CD4-positive, alpha-beta T cell (primary cell): Measurements from ENCODE around the gene WDR45. TPM values are rescaled to one million over a fixed set of nuclear protein-coding genes. Genes with fewer than 3 reads are reported as not detected.

Experiments
- ATAC-seq: fragments of 200-7000 bp; cut with Tn5 transposase; one replicate; pipeline ENCODE4 v1.10.0; 2022; ENCODE audit warnings: mild to moderate bottlenecking; ENCODE audit not compliant: poor library complexity
- CTCF ChIA-PET: fragments of 350-600 bp; sonication (Branson Sonifier 250); formaldehyde crosslinking; loops from one replicate; lab custom pipeline; 2021; ENCODE audit warnings: antibody characterized with exemption, inconsistent platforms; lab: Charles Lee
- POLR2A ChIA-PET: fragments of 350-600 bp; sonication (Branson Sonifier 250); formaldehyde crosslinking; loops from one replicate; lab custom pipeline; 2021; ENCODE audit warnings: antibody characterized with exemption, inconsistent platforms; lab: Charles Lee
- DNase-seq, 14 experiments: peaks; one replicate each; pipeline ENCODE4 v3.0.0-alpha.2; 2013 to 2020; ENCODE audit warnings: mixed read lengths in 2 of 14
- H3K27ac ChIP-seq, 2 donors: one replicate each; pipeline versions ENCODE4 v1.5.1 to v1.7.0; 2013; ENCODE audit warnings: low read length in 2 of 2, low read depth in 1 of 2, mild to moderate bottlenecking in 1 of 2
- H3K27me3 ChIP-seq, 2 experiments: 1 replicate in 1 of 2; 2 replicates in 1 of 2; pipeline versions ENCODE4 v1.6.1 to v1.7.0; 2013; ENCODE audit warnings: low read length in 2 of 2, control low read depth in 1 of 2, mild to moderate bottlenecking in 1 of 2, moderate library complexity in 1 of 2; ENCODE audit not compliant: insufficient read depth in 2 of 2, control insufficient read depth in 1 of 2
- H3K36me3 ChIP-seq: one replicate; pipeline ENCODE4 v1.6.1; 2013; ENCODE audit warnings: low read length, control low read depth; ENCODE audit not compliant: insufficient read depth
- H3K4me1 ChIP-seq: one replicate; pipeline ENCODE4 v1.6.1; 2013; ENCODE audit warnings: low read length, control low read depth; ENCODE audit not compliant: insufficient read depth
- H3K4me3 ChIP-seq: one replicate; pipeline ENCODE4 v1.5.1; 2013; ENCODE audit warnings: mild to moderate bottlenecking, low read length, moderate library complexity
- H3K9me3 ChIP-seq, 2 experiments: 1 replicate in 1 of 2; 2 replicates in 1 of 2; pipeline versions ENCODE4 v1.6.1 to v1.7.0; 2013; ENCODE audit warnings: low read length in 2 of 2, mild to moderate bottlenecking in 2 of 2, control low read depth in 1 of 2, moderate library complexity in 1 of 2; ENCODE audit not compliant: control insufficient read depth in 1 of 2, insufficient read depth in 1 of 2
- H3K27ac Mint-ChIP-seq: one replicate; pipeline ENCODE4 v1.8.0; 2020; ENCODE audit warnings: mixed read lengths
- H3K27me3 Mint-ChIP-seq: one replicate; pipeline ENCODE4 v1.8.0; 2021; ENCODE audit warnings: mixed read lengths
- H3K36me3 Mint-ChIP-seq: one replicate; pipeline ENCODE4 v1.8.0; 2021; ENCODE audit warnings: low read depth, mixed read lengths
- H3K4me1 Mint-ChIP-seq: one replicate; pipeline ENCODE4 v1.8.0; 2021; ENCODE audit warnings: low read depth, mixed read lengths
- H3K4me3 Mint-ChIP-seq: one replicate; pipeline ENCODE4 v1.8.0; 2020; ENCODE audit warnings: mild to moderate bottlenecking, mixed read lengths
- H3K9me3 Mint-ChIP-seq: one replicate; pipeline ENCODE4 v1.8.0; 2020; ENCODE audit warnings: mixed read lengths
- intact Hi-C, 2 experiments: fragments of 100-400 bp; cut with DNase I in 1 of 2; cut with micrococcal nuclease in 1 of 2; formaldehyde crosslinking; loops; one replicate each; pipeline versions ENCODE4 v1.15.1 to v1.9.0; 2023 to 2025; cut with DNase I, micrococcal nuclease
- total RNA-seq, 174 experiments: library from RNA in 2 of 174; stranded (reverse) in 2 of 174; gene quantifications; one replicate each; pipeline ENCODE4 v1.2.3 and lab custom pipeline; 2021 to 2026
- TF ChIP-seq, protein P1 (sequence below): fragments of 200-600 bp; IDR thresholded peaks from one replicate; pipeline ENCODE4 v1.8.0; 2022; ENCODE audit warnings: antibody characterized with exemption, mild to moderate bottlenecking

Gene WDR45
- total RNA-seq, 2 experiments from 2014 or later, result 74.8 to 78.7 TPM

DNA sequence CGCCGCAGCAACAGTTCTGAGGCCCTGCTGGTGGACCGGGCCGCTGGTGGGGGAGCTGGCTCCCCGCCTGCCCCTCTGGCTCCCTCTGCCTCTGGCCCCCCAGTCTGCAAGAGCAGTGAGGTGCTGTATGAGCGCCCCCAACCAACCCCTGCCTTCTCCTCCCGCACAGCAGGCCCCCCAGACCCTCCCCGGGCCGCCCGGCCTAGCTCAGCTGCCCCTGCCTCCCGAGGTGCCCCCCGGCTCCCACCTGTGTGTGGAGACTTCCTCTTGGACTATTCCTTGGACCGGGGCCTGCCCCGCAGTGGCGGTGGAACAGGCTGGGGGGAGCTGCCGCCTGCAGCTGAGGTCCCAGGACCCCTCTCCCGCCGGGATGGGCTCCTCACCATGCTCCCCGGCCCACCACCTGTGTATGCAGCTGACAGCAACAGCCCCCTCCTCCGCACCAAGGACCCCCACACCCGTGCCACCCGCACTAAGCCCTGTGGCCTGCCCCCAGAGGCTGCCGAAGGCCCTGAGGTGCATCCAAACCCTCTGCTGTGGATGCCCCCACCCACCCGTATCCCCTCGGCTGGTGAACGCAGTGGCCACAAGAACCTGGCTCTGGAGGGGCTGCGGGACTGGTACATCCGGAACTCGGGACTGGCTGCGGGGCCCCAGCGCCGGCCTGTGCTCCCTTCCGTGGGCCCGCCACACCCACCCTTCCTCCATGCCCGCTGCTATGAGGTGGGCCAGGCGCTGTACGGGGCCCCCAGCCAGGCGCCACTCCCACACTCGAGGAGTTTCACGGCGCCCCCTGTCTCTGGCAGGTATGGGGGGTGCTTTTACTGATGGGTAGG lies 12.2 kb downstream of the WDR45 start:
- CTCF ChIA-PET, result no interaction called here
- no peak overlapping the region for H3K27ac Mint-ChIP-seq

GRCh38 chrX:49066690-49067089 lies 13.0 kb downstream of the WDR45 start:
- ChIA-PET POLR2A (no interaction called here), CTCF (no interaction called here)
- no peak overlapping the region for H3K27ac ChIP-seq
- peaks cover 2% of the 10 kb centered on the region for H3K36me3 ChIP-seq
- no peak overlapping the region for H3K4me3 ChIP-seq
- TF ChIP-seq, protein P1, sequence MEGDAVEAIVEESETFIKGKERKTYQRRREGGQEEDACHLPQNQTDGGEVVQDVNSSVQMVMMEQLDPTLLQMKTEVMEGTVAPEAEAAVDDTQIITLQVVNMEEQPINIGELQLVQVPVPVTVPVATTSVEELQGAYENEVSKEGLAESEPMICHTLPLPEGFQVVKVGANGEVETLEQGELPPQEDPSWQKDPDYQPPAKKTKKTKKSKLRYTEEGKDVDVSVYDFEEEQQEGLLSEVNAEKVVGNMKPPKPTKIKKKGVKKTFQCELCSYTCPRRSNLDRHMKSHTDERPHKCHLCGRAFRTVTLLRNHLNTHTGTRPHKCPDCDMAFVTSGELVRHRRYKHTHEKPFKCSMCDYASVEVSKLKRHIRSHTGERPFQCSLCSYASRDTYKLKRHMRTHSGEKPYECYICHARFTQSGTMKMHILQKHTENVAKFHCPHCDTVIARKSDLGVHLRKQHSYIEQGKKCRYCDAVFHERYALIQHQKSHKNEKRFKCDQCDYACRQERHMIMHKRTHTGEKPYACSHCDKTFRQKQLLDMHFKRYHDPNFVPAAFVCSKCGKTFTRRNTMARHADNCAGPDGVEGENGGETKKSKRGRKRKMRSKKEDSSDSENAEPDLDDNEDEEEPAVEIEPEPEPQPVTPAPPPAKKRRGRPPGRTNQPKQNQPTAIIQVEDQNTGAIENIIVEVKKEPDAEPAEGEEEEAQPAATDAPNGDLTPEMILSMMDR, result no peak
- H3K9me3 ChIP-seq, result no peaks in the 10 kb centered on the region
- no peak for ATAC-seq
- peaks cover 11% of the 10 kb centered on the region for H3K36me3 Mint-ChIP-seq
- H3K27me3 Mint-ChIP-seq, result no peaks in the 10 kb centered on the region
- H3K4me1 ChIP-seq, result no peaks in the 10 kb centered on the region
- no peak overlapping the region for H3K4me3 Mint-ChIP-seq
- no peaks in the 10 kb centered on the region for H3K4me1 Mint-ChIP-seq
- H3K27me3 ChIP-seq, result no peaks in the 10 kb centered on the region
- no peaks in the 10 kb centered on the region for H3K9me3 Mint-ChIP-seq
- intact Hi-C loops, result no loop called here
- H3K27ac Mint-ChIP-seq, result no peak overlapping the region
- no peak for DNase-seq

More for the DNA sequence above, 12.2 kb downstream of the WDR45 start:
- Mint-ChIP-seq H3K36me3 (peaks cover 11% of the 10 kb centered on the region), H3K4me3 (no peak overlapping the region), H3K4me1 (no peaks in the 10 kb centered on the region), H3K9me3 (no peaks in the 10 kb centered on the region), H3K27me3 (no peaks in the 10 kb centered on the region)
- Histone ChIP-seq H3K4me3 (no peak overlapping the region), H3K27me3 (no peaks in the 10 kb centered on the region), H3K4me1 (peaks cover under 1% of the 10 kb centered on the region), H3K36me3 (no peaks in the 10 kb centered on the region), H3K27ac (no peak overlapping the region), H3K9me3 (no peaks in the 10 kb centered on the region)
- TF ChIP-seq, protein P1, result no peak
- POLR2A ChIA-PET, result no interaction called here
- intact Hi-C loops, result no loop called here
- no peak for ATAC-seq
- no peak for DNase-seq

GRCh38 chrX:49066278-49066677 lies 13.4 kb downstream of the WDR45 start:
- H3K4me3 ChIP-seq, result no peak overlapping the region
- Mint-ChIP-seq H3K9me3 (no peaks in the 10 kb centered on the region), H3K27me3 (no peaks in the 10 kb centered on the region), H3K27ac (no peak overlapping the region), H3K4me3 (no peak overlapping the region), H3K36me3 (peaks cover 8% of the 10 kb centered on the region), H3K4me1 (no peaks in the 10 kb centered on the region)
- TF ChIP-seq, protein P1, result no peak
- CTCF ChIA-PET, result no interaction called here
- no peaks in the 10 kb centered on the region for H3K9me3 ChIP-seq
- ATAC-seq (no peak), DNase-seq (no peak)
- H3K36me3 ChIP-seq, result peaks cover 2% of the 10 kb centered on the region
- H3K27me3 ChIP-seq, result no peaks in the 10 kb centered on the region
- POLR2A ChIA-PET, result no interaction called here
- H3K4me1 ChIP-seq, result no peaks in the 10 kb centered on the region
- H3K27ac ChIP-seq, result no peak overlapping the region
- intact Hi-C loops, result no loop called here
